Astrocyte (in vitro differentiated cells and primary cell): Measurements from ENCODE around the gene SYT14.

Experiments used
- CTCF ChIP-seq: IDR thresholded peaks from 2 replicates; pipeline ENCODE4 v1.5.1; 2011; ENCODE audit warnings: low read depth, mild to moderate bottlenecking, inconsistent platforms, low read length, moderate library complexity; ENCODE audit not compliant: insufficient read depth
- EZH2 ChIP-seq: IDR thresholded peaks from 2 replicates; pipeline ENCODE4 v1.6.1; 2012; ENCODE audit warnings: mild to moderate bottlenecking, low read length, inconsistent platforms; ENCODE audit not compliant: insufficient read depth

- TF ChIP-seq CTCF (no peak), EZH2 (no peak)
These were observed 41.7 kb upstream of the SYT14 start for GRCh38 chr1:209896346-209896745.
